Cerebellar nuclear complex (tissue), 1 donor: ENCODE data around the gene POGK.
"Not testable (repeated sequence)": the region's sequence is repeated elsewhere in the genome, so short reads cannot be mapped to it uniquely, and the experiment has no call there.

ENCODE experiments used
- DNase-seq, 2 experiments: peaks; one replicate each; lab custom pipeline; 2025; lab: John Stamatoyannopoulos, UW

The POGK gene, protein sequence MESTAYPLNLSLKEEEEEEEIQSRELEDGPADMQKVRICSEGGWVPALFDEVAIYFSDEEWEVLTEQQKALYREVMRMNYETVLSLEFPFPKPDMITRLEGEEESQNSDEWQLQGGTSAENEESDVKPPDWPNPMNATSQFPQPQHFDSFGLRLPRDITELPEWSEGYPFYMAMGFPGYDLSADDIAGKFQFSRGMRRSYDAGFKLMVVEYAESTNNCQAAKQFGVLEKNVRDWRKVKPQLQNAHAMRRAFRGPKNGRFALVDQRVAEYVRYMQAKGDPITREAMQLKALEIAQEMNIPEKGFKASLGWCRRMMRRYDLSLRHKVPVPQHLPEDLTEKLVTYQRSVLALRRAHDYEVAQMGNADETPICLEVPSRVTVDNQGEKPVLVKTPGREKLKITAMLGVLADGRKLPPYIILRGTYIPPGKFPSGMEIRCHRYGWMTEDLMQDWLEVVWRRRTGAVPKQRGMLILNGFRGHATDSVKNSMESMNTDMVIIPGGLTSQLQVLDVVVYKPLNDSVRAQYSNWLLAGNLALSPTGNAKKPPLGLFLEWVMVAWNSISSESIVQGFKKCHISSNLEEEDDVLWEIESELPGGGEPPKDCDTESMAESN

DNA sequence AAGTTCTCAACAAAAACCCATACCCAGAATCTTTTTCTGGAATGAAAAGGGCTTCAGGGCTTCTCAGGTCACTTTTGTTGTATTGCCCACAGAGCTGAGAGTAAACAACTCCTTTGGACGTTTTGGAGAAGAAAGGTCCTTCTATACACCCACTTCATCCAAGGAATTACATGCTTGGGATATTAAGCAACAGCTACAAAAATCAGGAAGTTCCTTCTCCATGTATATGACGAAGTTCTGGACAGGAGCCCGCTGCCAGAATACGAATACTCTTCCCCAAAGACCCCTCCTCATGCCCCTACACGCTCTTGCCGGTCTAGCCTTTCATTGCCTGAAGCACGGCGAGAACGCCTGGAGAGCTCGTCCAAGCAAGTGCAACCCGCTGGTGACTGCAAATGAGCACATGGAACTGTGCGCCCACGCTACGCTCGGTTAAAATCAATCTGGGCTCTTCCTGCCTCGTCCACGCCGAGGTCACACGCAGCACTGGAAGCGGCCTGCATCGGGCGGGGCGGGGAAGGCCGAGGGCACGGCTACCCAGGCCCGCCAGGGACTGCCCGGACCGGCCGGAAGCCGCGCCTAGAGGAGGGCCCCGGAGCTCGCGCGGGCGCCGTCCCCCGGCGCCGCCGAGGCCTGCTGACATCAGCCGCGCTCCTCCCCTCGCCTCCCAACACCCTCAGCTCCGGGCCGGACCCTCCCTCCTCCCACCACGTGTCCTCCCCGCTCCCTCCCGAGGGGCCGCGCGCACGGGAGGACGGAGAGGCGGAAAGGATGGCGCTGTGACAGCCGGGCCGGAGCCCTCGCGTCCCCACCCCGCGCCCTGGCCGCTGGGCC is at the start of gene POGK:
Gene POGK (plus strand): TSS at position 710 of the 834 bp plus-strand sequence. CDS start 1,482 bp downstream, outside the sequence.
- peak; percentile 42 to 74 for DNase-seq

DNA sequence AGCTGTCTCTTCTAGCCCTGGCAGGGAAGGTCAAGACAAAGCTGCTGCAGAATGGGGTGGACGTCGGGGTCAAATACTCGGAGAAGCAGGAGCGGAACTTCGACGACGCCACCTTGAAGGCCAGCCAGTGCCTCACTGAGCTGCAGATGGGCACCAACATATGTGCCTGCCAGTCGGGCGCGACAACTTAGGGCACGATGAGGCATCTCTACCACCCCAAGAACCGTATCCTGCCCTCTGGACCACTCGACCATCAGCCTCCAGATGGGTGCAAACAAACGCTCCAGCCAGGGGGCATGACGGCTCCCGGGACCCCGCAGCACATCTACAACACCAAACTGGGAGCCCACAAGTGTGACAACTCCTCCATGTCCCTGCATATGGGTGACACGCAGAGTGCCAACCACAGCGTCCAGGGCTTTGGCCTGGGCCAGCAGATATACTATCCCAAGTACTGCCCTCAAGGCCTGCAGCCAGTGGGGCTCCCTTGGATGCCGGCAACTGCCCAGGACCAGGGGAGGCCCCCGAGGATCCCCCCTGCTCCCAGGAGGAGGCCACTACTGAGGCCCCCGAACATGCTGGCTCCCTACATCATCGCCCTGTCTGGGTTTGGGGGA is 42.5 kb upstream of the POGK start:
- DNase-seq, result no peak

DNA sequence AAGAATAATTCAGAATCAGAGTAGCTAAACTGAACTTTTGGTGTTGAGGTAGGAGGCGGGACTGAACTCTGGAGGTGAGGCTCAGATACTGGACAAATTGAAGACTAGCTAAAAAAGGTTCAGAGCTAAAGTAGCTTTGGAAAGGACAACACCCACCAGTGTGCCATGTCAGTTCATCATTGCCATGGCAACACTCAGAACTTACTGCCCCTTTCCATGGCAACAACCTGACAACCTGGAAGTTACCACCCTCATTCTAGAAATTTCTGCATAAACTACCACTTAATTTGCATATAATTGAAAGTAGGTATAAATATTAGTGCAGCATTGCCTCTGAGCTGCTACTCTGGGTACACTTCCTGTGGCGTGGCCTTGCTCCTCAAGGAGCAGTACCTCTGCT is 30.3 kb upstream of the POGK start:
- DNase-seq, result no peak

DNA sequence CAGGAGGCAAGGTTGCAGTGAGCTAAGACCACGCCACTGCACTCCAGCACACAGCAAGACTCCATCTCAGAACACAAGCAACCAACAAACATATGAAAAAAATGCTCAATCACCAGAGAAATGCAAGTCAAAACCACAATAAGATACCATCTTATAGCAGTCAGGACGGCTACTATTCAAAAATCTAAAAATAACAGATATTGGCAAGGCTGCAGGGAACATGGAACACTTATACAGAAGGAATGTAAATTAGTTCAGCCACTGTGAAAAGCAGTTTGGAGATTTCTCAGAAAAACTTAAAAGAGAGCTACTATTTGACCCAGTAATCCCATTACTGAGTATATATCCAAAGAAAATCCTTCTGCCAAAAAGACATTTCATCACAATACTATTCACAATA is 27.6 kb upstream of the POGK start:
- DNase-seq, result no peak

DNA sequence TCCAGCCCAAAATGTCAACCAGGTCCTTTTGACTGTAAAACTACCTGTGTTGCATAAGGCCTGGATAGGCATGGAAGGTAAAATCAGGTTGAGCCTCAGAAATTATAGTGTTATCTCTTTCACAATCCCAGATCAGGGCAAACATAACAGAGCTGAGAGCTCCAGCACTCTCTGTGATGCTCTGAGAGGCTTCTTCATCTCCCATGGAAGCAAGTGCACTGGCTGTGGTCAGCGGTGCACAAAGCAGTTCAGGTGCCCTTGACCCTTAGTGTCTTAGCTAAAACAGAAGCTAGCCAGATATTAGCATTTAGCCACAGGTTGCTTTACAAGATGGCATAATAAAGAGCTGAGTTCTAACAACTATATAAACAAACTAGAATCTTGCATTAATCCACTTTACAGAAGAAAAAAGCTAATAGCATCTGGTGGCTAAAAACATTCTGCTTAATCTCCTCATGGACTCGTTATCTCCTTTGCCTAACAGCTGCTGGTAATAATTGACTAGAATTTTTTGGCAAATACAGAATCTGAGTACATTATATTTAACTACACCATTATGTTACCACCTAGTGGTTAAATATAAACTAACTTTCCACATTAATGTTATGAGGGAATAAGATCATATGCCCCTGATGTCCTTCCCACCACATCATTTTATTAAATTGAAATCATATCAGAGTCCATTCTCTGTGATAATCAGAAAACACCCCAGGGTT is 25.6 kb upstream of the POGK start:
- no peak for DNase-seq

DNA sequence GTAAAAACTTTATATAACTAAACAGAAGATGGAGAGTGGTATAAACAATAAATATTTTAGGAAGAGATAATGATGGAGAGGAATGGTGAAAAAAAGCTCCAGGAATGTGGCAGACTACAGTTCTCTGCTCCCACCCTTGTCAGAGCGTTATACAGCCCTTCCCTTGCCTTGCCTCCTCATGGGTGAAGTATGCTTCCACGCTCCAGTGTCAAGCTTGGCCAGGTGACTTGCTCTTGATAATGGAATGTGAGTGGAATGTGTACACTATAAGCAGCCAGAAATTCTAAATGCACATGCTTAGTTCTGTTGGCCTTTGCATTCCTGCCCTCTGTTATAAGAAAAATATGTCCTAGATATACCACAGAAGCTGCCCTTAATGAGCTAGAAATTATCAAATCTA is 24.7 kb upstream of the POGK start:
- DNase-seq, result no peak

DNA sequence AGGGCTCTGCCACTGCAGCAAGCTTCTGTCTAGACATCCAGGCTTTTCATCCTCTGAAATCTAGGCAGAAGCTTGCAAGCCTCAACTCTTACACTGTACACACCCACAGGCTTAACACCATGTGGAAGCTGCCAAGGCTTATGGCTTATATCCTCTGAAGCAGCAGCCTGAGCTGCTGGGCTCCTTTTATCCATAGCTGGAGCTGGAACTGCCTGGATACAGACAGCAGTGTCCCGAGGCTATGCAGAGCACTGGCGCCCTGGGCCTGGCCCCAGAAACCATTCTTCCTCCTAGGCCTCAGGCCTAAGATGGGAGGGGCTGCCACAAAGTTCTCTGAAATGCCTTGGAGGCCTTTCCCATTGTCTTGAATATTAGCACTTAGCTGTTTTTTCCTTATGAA is 19.3 kb upstream of the POGK start:
- DNase-seq, result no peak

DNA sequence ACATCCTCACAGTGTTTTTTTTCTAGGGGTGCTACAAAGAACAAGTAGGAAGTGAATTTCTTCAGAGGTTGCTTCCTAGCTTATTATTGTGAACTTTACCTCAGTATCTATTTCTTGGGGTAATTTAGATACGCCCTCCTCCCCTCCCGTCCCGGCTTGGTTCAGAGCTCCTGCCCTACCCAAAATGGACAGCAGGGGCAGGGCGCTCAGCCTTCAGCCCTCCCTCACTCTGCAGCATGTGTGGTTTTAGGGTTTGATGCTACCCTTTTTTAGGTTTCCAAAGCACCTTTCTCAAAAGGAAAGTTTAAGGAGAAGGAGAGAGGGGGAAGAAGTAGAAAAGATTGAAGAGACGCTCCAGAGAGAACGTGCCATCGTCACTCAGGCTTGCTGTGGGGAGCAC is 16.9 kb upstream of the POGK start:
- no peak for DNase-seq

DNA sequence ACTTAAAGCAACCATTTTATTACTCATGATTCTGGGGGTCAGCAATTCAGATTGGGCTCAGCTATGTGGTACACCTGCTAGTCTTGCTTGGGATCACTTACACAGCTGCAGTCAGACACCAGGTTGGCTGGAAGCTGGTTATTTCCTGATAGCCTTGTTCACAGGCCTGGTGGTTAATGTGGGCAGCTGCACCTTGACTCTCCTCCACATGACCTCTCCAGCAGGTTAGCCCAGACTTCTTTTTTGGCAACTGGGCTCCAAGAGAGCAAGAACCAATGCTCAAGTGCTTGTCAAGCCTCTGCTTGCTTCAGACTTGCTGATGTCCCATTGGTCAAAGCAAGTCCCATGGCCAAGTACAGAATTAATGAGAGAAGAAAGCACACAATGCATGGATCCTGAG is 11.8 kb upstream of the POGK start:
- DNase-seq, result no peak

DNA sequence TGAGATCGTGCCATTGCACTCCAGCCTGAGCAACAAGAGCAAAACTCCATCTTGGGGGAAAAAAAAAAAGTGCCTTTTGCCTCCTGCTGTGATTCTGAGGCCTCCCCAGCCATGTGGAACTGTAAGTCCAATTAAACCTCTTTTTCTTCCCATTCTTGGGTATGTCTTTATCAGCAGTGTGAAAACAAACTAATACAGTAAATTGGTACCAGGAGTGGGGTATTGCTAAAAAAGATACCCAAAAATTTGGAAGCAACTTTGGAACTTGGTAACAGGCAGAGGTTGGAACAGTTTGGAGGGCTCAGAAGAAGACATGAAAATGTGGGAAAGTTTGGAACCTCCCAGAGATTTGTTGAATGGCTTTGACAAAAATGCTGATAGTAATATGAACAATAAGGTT is 9.5 kb upstream of the POGK start:
- not testable (repeated sequence) for DNase-seq

DNA sequence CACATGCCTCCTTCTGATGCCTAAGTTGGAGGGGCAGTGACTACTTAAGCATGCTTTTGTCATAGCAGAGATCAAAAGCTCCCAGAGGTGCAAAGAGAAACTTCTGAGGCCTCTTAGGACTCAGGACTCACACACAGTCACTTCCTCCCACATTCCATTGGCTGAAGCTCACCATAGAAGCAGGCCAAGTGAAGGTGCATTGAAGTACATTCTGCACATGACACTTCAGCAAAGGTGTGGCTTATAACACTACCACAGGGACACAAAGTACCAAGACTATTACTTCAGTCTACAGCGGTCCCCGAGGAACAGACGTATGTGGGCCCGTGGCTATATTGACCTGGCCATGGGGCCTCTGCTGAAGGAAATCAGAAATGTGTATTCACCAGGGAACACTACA is 2.5 kb upstream of the POGK start:
- no peak for DNase-seq

DNA sequence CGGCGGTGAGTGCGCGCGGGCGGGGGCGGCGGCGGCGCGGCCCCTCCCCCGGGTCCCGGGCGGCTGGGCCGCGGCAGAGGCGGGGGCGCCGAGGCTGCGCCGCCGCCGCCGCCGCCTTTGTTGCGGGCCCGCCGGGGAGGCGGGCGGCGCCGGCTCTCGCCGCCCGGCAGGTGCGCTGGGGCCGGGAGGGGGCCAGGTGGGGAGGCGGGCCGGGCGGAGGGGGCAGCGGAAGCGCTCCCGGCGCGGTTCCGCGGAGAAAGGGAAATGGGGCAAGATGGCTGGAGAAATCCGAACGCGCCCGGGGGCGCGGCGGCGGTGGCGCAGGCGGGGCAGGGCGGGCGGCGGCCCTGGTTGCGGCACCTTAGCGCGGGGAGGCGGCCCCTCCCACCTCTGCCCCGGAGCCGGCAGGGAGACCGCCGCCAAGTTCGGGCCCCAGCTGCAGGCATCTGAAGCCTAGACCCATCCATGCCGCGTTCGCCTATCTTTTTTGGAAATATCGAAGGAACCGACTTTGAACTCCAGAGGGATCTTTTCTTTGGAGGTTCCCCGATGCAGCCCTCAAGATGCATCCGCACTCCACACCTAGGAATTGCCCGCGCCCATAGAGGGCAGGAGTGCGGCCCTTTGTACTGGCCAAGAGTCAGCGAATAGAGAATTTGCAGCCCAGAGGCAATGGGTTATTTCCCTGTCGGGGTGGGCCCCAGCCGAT is 479 bp downstream of the POGK start:
- peak in 1 of 2 experiments; percentile 21 for DNase-seq

DNA sequence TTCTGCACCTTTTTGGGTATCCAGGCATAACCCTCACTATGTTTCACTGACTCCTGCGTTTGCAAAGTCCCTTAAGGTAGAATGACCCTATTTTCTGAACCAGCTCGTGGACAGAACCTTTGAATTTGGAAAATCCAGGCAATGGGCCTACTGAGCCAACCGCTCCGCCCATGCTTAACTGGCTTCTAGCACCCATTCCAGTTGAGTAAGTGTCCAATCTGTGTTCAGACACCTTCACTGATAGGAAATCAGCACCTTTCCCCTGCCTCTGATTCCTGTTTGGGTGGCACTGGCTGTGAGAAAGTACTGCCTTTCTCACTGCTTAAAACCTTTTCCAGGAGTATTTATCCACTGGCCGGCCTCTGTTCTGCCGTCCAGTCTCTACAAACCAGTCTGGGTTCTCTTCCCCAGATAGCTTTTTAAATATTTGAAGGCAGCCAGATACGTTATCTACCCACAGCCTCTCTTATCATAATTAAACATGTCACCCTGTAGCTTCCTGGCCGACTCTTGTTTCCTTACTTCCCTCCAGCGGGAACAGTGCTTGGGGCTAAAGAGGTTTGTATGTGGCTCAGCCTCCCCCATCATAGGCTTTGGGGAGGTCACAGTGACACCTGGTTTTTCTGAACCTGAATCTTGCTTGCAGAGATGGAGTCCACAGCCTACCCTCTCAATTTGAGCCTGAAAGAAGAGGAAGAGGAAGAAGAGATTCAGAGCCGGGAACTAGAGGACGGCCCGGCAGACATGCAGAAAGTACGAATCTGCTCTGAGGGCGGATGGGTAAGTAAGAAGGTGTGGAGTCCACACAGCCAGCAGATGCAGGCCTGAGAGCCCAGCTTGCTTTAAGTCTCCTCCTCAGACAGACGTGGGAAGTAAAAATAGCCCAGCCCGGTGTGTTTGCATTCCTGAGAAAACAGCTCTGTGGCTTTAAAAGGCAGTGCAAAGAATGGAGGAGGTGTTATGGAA is 1.3 kb downstream of the POGK start:
- DNase-seq, result no peak

DNA sequence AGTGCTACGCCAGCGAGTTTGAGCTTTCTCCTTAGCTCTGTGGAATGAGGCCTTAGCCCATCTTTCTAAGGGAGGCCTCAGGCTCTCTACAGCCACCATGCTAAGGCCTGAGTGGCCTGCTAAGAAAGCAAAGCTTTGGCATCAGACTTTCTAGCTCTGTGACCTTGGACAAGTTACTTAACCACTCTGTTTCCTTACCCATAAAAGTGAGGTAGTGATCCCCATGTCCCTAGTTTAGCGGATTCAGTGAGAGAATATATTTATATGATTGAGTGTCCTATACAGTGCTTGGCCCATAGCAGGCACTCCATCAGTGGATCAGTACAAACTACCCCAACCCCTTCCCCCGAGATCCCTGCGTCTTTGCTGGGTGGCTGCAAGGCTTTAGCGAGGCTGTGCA is 4.0 kb downstream of the POGK start:
- DNase-seq, result no peak

DNA sequence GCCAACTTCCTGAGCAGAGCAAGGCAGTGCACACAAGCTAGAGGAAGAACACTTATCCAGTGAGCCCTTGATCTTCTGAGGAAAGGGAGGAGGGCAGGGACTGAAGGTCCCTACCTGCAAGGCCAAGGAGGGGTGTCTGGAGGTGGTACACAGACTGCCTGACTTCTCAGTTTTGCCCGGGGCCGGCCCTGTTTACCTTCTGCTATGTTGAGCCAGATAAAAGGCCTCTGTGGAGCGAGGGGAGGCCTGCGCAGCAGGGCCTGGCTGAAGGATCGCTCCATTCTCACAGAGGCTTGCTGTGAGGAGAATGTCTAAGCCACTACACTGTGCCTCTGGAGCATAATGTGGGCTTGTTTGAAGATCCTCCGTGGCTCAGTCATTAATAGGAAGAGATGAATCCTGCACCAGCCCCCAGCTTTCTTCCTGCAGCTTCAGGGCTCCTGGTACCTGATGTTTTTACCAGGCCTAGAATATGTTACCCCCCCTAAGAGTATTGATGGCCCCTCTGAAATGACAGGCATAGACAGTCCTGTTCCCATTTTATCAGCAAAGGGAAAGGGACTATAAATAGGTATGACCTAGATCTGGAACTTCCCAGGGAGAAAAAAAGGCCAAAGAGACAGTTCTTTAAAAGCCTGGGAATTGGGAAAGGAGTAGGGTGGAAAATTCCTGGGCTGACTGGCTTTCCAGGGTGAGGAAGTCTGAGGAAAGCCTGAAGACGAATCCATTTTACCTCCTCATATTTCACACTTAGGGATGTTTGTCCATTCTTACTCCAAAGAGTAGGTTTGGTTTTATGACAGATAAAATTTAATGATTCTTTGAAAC is 4.7 kb downstream of the POGK start:
- DNase-seq, result no peak

DNA sequence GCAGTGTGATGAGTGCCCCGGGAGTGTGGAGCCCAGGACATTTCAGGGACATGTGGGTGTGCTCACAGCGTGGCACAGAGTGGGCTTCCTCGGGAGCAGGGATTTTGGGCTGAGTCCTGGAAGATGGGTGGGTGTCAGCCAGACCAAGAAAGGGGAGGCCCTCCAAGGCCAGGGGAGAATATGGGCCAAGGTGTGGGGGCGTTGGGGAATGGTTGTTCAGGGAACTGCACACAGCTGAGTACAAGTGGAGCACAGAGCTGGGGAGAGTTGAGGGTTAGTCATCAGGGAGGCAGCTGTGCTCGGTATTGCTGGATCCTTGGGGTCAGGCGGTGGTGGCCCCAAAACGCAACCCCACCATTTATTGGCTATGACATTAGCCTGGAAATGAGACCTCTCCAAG is 5.5 kb downstream of the POGK start:
- DNase-seq, result no peak

DNA sequence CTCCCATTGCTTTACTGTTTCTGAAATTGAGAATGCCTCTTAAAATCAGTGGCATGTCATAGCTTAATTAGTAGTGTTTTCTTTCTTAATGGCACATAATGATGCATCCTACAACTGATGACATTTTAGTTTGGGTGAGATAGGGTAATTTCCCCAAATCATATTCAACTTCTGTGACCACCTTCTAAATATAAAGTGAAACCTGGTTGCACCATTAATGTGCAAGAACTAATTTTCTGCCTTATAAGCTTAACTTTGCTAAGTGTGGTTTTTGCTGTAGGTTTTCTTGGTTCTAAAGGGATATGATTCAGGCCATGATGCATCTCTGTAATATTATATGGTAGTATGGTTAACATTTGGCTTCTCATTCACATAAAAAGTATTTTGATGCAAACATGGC is 8.9 kb downstream of the POGK start:
- no peak for DNase-seq

DNA sequence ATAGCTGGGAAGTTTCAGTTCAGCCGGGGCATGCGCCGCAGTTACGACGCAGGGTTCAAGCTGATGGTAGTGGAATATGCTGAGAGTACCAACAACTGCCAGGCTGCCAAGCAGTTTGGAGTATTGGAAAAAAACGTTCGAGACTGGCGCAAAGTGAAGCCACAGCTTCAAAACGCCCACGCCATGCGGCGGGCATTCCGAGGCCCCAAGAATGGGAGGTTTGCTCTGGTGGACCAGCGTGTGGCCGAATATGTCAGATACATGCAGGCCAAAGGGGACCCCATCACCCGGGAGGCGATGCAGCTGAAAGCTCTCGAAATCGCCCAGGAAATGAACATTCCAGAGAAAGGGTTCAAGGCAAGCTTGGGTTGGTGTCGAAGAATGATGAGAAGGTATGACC is 9.9 kb downstream of the POGK start:
- DNase-seq, result no peak

DNA sequence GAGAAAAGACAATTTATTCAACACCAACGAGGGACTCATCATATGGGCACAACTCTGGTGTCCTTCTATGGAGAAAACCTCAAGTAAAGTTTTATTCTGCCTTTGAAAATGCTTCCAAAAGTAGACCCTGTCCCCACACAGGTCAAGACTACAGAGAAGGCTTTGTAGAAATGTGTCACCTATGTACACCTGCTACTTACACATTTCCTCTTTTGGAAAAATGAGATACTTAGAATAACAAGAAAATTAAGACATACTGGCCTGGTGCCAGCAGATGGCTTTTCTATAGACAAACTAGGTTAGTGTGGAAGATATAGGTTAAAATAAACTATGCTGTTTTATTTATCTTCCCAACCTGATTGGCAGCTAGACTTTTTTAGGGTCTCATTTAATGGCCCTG is 13.6 kb downstream of the POGK start:
- no peak for DNase-seq
